Kidney capillary endothelial cell (primary cell): ENCODE measurements around the gene NPEPPS.
"Not testable (repeated sequence)": the region's sequence is repeated elsewhere in the genome, so short reads cannot be mapped to it uniquely, and the experiment has no call there.

Experiments used
- DNase-seq: peaks from one replicate; pipeline ENCODE4 v3.0.0-alpha.2; 2018; ENCODE audit warnings: low spot score

Gene NPEPPS

GRCh38 chr17:47561698-47562405, 30.9 kb downstream of the NPEPPS start:
- DNase-seq, result not testable (repeated sequence)

GRCh38 chr17:47562406-47562705, 31.4 kb downstream of the NPEPPS start:
- not testable (repeated sequence) for DNase-seq

GRCh38 chr17:47567261-47567660, 36.4 kb downstream of the NPEPPS start:
- not testable (repeated sequence) for DNase-seq

GRCh38 chr17:47572561-47572960, 41.7 kb downstream of the NPEPPS start:
- not testable (repeated sequence) for DNase-seq

- DNase-seq, result not testable (repeated sequence)
Measured at GRCh38 chr17:47582416-47582815, 51.5 kb downstream of the NPEPPS start.

- DNase-seq, result not testable (repeated sequence)
Measured at GRCh38 chr17:47586378-47587055, 55.6 kb downstream of the NPEPPS start.

GRCh38 chr17:47593522-47593921, 62.6 kb downstream of the NPEPPS start:
- not testable (repeated sequence) for DNase-seq

- DNase-seq, result no peak
Measured at GRCh38 chr17:47603830-47604597, 73.1 kb downstream of the NPEPPS start.

GRCh38 chr17:47604598-47604927, 73.7 kb downstream of the NPEPPS start:
- no peak for DNase-seq

- no peak for DNase-seq
Measured at GRCh38 chr17:47605011-47605410, 74.1 kb downstream of the NPEPPS start.

- no peak for DNase-seq
Measured at GRCh38 chr17:47607481-47607880, 76.6 kb downstream of the NPEPPS start.

GRCh38 chr17:47611372-47612350, 80.8 kb downstream of the NPEPPS start:
- DNase-seq, result no peak

- peak; percentile 68 for DNase-seq
Measured at GRCh38 chr17:47615766-47616424, 85.0 kb downstream of the NPEPPS start.

- DNase-seq, result no peak
Measured at GRCh38 chr17:47618410-47618809, 87.5 kb downstream of the NPEPPS start.

- no peak for DNase-seq
Measured at GRCh38 chr17:47620503-47621245, 89.8 kb downstream of the NPEPPS start.

GRCh38 chr17:47621293-47622179, 90.6 kb downstream of the NPEPPS start:
- peak; percentile 40 for DNase-seq

GRCh38 chr17:47622180-47622549, 91.3 kb downstream of the NPEPPS start:
- DNase-seq, result no peak

- no peak for DNase-seq
Measured at GRCh38 chr17:47624727-47625068, 93.8 kb downstream of the NPEPPS start.

- no peak for DNase-seq
Measured at GRCh38 chr17:47628014-47628566, 97.2 kb downstream of the NPEPPS start.
